H1 (cell line): Measurements from ENCODE around the gene TRAF3.
"Not testable (repeated sequence)": the region's sequence is repeated elsewhere in the genome, so short reads cannot be mapped to it uniquely, and the experiment has no call there.

ENCODE experiments used
- CEBPB ChIP-seq: IDR thresholded peaks from 2 replicates; pipeline ENCODE4 v1.6.1; 2012; ENCODE audit warnings: low read depth, low read length
- EZH2 ChIP-seq: fragments of 200-600 bp; sonication (generic); IDR thresholded peaks from 2 replicates; pipeline ENCODE4 v1.7.1; 2012; ENCODE audit warnings: low read depth, mild to moderate bottlenecking, moderate library complexity, low read length, inconsistent platforms; ENCODE audit not compliant: severe bottlenecking
- RAD21 ChIP-seq, 2 experiments: IDR thresholded peaks in 1 of 2; conservative IDR thresholded peaks in 1 of 2; 2 replicates each; pipeline ENCODE4 v1.6.1; 2011; ENCODE audit warnings: low read depth in 2 of 2, low read length in 2 of 2, improper control_type of control experiment in 1 of 2, inconsistent platforms in 1 of 2, mild to moderate bottlenecking in 1 of 2, moderate library complexity in 1 of 2
- RFX5 ChIP-seq: IDR thresholded peaks from 2 replicates; pipeline ENCODE4 v1.6.1; 2011; ENCODE audit warnings: low read depth, low read length, improper control_type of control experiment, borderline replicate concordance
- YY1 ChIP-seq: IDR thresholded peaks from 2 replicates; pipeline ENCODE4 v1.6.1; 2011; ENCODE audit warnings: low read depth, mild to moderate bottlenecking, low read length
- ZNF274 ChIP-seq: IDR thresholded peaks from 2 replicates; pipeline ENCODE4 v1.7.0; 2012; ENCODE audit warnings: low read length, borderline replicate concordance; ENCODE audit errors: extremely low read depth
- TF ChIP-seq, protein P1 (sequence below), 3 experiments: IDR thresholded peaks; 1 replicate in 2 of 3; 2 replicates in 1 of 3; pipeline versions ENCODE4 v1.5.1 to v1.6.1; 2011; ENCODE audit warnings: low read length in 3 of 3, mild to moderate bottlenecking in 3 of 3, inconsistent platforms in 2 of 3, low read depth in 1 of 3, moderate library complexity in 1 of 3; ENCODE audit not compliant: insufficient read depth in 1 of 3; ENCODE audit errors: control extremely low read depth in 1 of 3

DNA sequence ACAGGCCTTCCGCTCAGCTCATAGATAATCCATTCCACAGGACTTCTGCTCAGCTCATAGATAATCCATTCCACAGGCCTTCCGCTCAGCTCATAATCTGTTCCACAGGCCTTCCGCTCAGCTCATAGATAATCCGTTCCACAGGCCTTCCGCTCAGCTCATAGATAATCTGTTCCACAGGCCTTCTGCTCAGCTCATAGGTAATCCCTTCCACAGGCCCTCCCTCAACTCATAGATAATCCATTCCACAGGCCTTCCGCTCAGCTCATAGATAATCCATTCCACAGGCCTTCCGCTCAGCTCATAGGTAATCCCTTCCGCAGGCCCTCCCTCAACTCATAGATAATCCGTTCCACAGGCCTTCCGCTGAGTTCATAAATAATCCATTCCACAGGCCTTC, 100.3 kb downstream of the TRAF3 start:
- TF ChIP-seq, protein P1, sequence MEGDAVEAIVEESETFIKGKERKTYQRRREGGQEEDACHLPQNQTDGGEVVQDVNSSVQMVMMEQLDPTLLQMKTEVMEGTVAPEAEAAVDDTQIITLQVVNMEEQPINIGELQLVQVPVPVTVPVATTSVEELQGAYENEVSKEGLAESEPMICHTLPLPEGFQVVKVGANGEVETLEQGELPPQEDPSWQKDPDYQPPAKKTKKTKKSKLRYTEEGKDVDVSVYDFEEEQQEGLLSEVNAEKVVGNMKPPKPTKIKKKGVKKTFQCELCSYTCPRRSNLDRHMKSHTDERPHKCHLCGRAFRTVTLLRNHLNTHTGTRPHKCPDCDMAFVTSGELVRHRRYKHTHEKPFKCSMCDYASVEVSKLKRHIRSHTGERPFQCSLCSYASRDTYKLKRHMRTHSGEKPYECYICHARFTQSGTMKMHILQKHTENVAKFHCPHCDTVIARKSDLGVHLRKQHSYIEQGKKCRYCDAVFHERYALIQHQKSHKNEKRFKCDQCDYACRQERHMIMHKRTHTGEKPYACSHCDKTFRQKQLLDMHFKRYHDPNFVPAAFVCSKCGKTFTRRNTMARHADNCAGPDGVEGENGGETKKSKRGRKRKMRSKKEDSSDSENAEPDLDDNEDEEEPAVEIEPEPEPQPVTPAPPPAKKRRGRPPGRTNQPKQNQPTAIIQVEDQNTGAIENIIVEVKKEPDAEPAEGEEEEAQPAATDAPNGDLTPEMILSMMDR (IDR thresholded peaks at IDR 0.05; ENCODE audit: control extremely low read depth in 1 of 3, insufficient read depth in 1 of 3, low read depth in 1 of 3, low read length in 3 of 3): not testable (repeated sequence)
- not testable (repeated sequence) for TF ChIP-seq YY1; EZH2; RFX5; CEBPB; ZNF274; RAD21 (IDR thresholded peaks at IDR 0.05 in 1 of 2, conservative IDR thresholded peaks at IDR 0.05 in 1 of 2; ENCODE audit: low read depth in 2 of 2, low read length in 2 of 2)
